Fibroblast of mammary gland (primary cell): ENCODE results near the gene HOXC5.

ENCODE experiments used
- DNase-seq: peaks from one replicate; pipeline ENCODE4 v3.0.0-alpha.2; 2010; ENCODE audit warnings: low read depth
- H3K4me3 ChIP-seq: 2 replicates; pipeline ENCODE4 v1.5.1; 2011; ENCODE audit warnings: low read depth, mild to moderate bottlenecking, low read length, moderate library complexity; ENCODE audit not compliant: control insufficient read depth
- TF ChIP-seq, protein P1 (sequence below): conservative IDR thresholded peaks from 2 replicates; pipeline ENCODE4 v1.5.1; 2011; ENCODE audit warnings: low read depth, low read length, inconsistent platforms; ENCODE audit not compliant: control insufficient read depth, insufficient read depth

Gene HOXC5

DNA sequence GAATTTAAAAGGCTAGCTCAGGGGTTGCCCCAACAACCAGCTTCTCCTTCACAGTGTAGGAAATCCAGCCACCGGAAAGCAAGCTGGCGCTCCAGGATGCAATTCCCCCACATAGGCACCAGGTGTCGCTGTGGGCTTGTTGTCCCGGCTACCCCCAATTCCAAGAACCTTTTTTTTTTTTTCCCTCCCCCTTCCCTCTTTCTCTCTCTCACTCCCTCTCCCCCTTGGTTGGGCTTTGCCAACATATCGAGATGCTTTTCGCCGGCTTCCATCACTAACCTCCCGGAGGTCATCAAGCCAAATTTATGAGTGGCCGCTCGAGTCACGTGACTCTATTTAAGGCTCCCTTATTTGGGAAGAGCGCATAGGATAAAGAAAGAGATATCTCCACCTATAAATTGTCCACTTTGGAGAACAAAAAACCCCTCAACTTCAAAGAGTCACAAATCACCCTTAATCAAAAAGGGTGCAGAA, at the start of gene HOXC5:
TSS of gene HOXC5 (plus strand) at position 424 of the 474 bp plus-strand sequence. CDS start 73 bp downstream, outside the sequence.
- peak; percentile 98 for DNase-seq
- peak within 1 kb of the TSS; percentile 52 for H3K4me3 ChIP-seq
- TF ChIP-seq, protein P1, sequence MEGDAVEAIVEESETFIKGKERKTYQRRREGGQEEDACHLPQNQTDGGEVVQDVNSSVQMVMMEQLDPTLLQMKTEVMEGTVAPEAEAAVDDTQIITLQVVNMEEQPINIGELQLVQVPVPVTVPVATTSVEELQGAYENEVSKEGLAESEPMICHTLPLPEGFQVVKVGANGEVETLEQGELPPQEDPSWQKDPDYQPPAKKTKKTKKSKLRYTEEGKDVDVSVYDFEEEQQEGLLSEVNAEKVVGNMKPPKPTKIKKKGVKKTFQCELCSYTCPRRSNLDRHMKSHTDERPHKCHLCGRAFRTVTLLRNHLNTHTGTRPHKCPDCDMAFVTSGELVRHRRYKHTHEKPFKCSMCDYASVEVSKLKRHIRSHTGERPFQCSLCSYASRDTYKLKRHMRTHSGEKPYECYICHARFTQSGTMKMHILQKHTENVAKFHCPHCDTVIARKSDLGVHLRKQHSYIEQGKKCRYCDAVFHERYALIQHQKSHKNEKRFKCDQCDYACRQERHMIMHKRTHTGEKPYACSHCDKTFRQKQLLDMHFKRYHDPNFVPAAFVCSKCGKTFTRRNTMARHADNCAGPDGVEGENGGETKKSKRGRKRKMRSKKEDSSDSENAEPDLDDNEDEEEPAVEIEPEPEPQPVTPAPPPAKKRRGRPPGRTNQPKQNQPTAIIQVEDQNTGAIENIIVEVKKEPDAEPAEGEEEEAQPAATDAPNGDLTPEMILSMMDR = peak; percentile 98

DNA sequence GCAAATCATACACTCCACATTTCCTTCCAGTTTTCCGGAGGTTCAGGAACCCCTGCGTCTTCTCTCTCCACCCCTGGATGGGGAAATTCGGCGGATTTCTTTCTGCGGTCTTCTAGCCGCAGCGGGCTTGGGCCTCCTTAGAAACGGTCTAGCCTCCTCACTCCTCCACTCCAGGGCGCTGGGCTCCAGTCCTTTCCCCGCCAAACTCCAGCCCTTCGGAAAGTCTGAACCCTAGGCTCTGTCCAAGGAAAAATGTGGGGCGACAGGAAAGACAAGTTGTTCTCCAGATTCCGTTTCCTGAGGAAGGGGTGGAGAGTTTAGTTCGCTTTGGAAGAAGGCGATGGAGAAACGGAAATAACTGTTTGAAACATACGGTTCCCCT, 49.3 kb upstream of the HOXC5 start:
- no peak overlapping the region for H3K4me3 ChIP-seq
- DNase-seq = no peak
- TF ChIP-seq, protein P1 = no peak

DNA sequence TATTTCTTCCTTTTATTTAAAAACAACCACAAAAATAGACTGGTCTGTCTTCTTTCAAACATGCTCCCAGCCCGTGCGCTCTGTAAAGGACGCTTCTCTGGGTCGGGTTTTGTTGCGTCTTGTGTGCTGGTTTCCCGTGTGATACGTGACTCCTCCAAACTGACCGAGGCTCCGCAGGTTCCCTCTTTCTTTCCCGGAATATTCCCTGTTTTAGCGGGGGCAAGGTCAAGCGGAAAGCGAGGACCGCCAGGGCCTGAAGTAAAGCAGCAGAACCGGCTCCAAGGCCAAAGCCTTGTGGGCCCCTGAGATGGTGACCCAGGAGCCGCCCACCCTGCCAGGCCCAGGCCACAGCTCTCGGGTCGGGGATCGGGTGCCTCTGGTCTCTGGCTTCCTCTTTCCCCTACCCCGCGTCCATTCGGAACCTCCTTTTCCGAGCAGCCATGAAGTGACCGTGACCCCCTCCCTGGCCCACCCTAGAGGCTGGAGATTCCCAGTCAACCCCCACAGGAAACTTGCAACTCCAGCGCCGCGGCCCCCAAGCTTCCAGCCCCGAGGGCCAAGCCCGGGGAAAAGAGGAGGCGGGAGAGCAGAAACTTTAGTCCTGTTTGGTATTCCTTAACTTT, 48.8 kb upstream of the HOXC5 start:
- DNase-seq = no peak
- no peak overlapping the region for H3K4me3 ChIP-seq
- TF ChIP-seq, protein P1 = no peak

DNA sequence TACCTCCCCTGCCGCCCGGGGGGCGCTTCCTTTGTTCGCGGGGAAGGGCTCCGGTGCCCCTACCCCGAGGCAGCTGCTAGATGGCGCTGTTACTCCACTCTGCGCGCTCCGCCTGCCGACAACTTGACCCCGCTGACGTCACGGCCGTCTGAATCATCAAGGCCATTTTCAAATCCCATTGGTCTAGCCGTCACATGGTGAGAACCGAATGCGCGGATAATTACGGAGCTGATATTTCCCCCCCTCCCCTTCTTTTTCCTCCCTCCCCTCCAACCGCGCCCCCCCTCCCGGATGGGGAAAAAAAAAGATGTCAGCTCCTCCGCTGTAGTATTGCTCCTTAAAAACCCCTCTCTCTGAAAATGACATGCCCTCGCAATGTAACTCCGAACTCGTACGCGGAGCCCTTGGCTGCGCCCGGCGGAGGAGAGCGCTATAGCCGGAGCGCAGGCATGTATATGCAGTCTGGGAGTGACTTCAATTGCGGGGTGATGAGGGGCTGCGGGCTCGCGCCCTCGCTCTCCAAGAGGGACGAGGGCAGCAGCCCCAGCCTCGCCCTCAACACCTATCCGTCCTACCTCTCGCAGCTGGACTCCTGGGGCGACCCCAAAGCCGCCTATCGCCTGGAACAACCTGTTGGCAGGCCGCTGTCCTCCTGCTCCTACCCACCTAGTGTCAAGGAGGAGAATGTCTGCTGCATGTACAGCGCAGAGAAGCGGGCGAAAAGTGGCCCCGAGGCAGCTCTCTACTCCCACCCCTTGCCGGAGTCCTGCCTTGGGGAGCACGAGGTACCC, 47.8 kb upstream of the HOXC5 start, which contains the start of gene HOXC10:
TSS of gene HOXC10 (plus strand) at position 246 of the 791 bp plus-strand sequence. CDS start at position 360, 114 bp downstream.
- H3K4me3 ChIP-seq = peak within 1 kb of the TSS; percentile 69
- DNase-seq = peak; percentile 97
- TF ChIP-seq, protein P1 = peak; percentile 76

DNA sequence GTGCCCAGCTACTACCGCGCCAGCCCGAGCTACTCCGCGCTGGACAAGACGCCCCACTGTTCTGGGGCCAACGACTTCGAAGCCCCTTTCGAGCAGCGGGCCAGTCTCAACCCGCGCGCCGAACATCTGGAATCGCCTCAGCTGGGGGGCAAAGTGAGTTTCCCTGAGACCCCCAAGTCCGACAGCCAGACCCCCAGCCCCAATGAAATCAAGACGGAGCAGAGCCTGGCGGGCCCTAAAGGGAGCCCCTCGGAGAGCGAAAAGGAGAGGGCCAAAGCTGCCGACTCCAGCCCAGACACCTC, 47.2 kb upstream of the HOXC5 start:
- TF ChIP-seq, protein P1 = no peak
- DNase-seq = no peak
- H3K4me3 ChIP-seq = peak overlapping the region; percentile 69

DNA sequence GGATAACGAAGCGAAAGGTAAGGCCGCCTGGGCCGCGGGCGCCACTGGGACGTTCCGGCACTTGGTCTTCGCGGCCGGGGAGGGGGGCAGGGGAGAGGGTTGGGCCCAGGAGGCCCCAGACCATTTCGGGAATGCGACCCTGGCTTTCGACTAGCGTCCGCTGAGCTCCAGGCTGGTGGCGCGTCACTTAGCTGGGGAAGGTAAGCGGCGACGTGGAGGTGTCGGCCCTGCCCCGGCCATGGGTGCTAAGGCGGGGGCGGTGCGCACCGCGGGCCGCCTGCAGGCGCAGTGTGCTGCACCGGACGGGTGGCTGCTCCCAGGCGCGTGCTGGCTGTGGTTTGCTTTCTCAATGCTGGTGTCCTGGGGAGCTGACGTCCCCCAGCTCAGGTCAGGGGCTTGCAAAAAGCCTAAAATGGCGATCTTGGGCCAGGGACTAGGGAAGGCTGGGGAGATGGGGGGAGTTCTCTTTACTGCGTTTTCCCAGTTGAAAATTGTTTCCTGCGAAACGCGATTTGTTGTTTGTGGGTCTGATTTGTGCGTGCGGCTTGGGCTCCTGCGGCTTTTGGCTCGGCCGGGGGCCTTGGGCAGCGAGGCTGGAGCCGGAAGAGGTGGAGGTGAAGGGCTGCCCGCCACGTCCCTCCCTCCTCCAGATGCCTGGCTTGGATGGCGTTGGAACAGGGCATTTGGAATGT, 46.7 kb upstream of the HOXC5 start:
- DNase-seq = no peak
- TF ChIP-seq, protein P1 = no peak
- H3K4me3 ChIP-seq = peak overlapping the region; percentile 69
